Body of pancreas (tissue), 4 donors: ENCODE measurements around the gene STOX2. TPM values are rescaled to one million over a fixed set of nuclear protein-coding genes. Genes with fewer than 3 reads are reported as not detected.
"Not testable (repeated sequence)": the region's sequence is repeated elsewhere in the genome, so short reads cannot be mapped to it uniquely, and the experiment has no call there.

Experiments used
- ATAC-seq: fragments of 150-250 bp; one replicate; pipeline ENCODE4 v1.9.1; 2016
- DNase-seq, 4 donors: peaks; one replicate each; pipeline ENCODE4 v3.0.0-alpha.2; 2019
- H3K27ac ChIP-seq, 4 donors: fragments of 200-600 bp; sonication (generic); 1 replicate in 3 of 4; 2 replicates in 1 of 4; pipeline versions ENCODE4 v1.5.1 to v1.6.1; 2016 to 2019; ENCODE audit warnings: mild to moderate bottlenecking in 1 of 4, mixed read lengths in 1 of 4, moderate library complexity in 1 of 4
- H3K27me3 ChIP-seq, 2 donors: fragments of 200-600 bp; sonication (generic); one replicate each; pipeline ENCODE4 v1.6.0; 2016; ENCODE audit warnings: mild to moderate bottlenecking in 1 of 2
- H3K36me3 ChIP-seq, 2 donors: fragments of 200-600 bp; sonication (generic); replicated peaks in 1 of 2; 2 replicates each; pipeline ENCODE4 v1.5.1; 2016; ENCODE audit warnings: low read depth in 2 of 2; ENCODE audit not compliant: insufficient read depth in 1 of 2
- H3K4me1 ChIP-seq: fragments of 200-600 bp; sonication (generic); one replicate; pipeline ENCODE4 v1.6.0; 2016
- H3K4me3 ChIP-seq, 2 donors: fragments of 200-600 bp; sonication (generic); 1 replicate in 1 of 2; 2 replicates in 1 of 2; pipeline ENCODE4 v1.5.1; 2016 to 2019
- H3K9me3 ChIP-seq, 3 donors: fragments of 200-600 bp; sonication (generic); 1 replicate in 2 of 3; 2 replicates in 1 of 3; pipeline ENCODE4 v1.5.1; 2016
- CTCF ChIP-seq, 7 experiments: fragments of 450-650 bp in 4 of 7; fragments of 200-600 bp in 3 of 7; sonication (generic) in 3 of 7; IDR thresholded peaks; one replicate each; pipeline ENCODE4 v1.5.1; 2016 to 2019; ENCODE audit warnings: antibody characterized with exemption in 7 of 7
- POLR2A ChIP-seq, 3 donors: fragments of 450-650 bp; IDR thresholded peaks; one replicate each; pipeline ENCODE4 v1.6.1; 2016; ENCODE audit warnings: antibody characterized with exemption in 3 of 3, mild to moderate bottlenecking in 2 of 3
- WGBS, 2 donors: methylation state at CpG; one replicate each; pipeline ENCODE4 v1.1.5; 2017; 5-methylcytosine and 5-hydroxymethylcytosine counted together
- intact Hi-C: fragments of 100-400 bp; cut with DNase I; formaldehyde crosslinking; loops from one replicate; pipeline ENCODE4 v1.15.1; 2023
- total RNA-seq, 2 donors: library from RNA; depleted of rRNA; stranded (reverse); fragments of >200 nt; gene quantifications; one replicate each; pipeline ENCODE4 v1.1.0, GENCODE V29; 2016

The STOX2 gene
- total RNA-seq, 2 donors from 2014 or later = 15.0 to 15.8 TPM

- Histone ChIP-seq H3K27me3 (no peaks in the 10 kb centered on the region), H3K9me3 (no peaks in the 10 kb centered on the region), H3K36me3 (no peaks in the 10 kb centered on the region), H3K4me3 (no peak overlapping the region), H3K4me1 (peaks cover 4% of the 10 kb centered on the region), H3K27ac (no peak overlapping the region)
- ATAC-seq (no peak), DNase-seq (peak in 1 of 4 donors; percentile 29)
- intact Hi-C loops = no loop called here
- TF ChIP-seq CTCF (IDR thresholded peaks at IDR 0.05) = no peak
- TF ChIP-seq POLR2A (IDR thresholded peaks at IDR 0.05) = no peak
- WGBS, 2 donors = 10 to 39% methylated on average over 1 of the region's 1 CpG
These were observed 125.7 kb downstream of the STOX2 start for GRCh38 chr4:184030764-184031163.

GRCh38 chr4:184032091-184032490, 127.0 kb downstream of the STOX2 start:
- Histone ChIP-seq H3K4me3 (no peak overlapping the region), H3K27me3 (no peaks in the 10 kb centered on the region), H3K9me3 (no peaks in the 10 kb centered on the region), H3K27ac (no peak overlapping the region), H3K36me3 (no peaks in the 10 kb centered on the region), H3K4me1 (peaks cover 4% of the 10 kb centered on the region)
- ATAC-seq (no peak), DNase-seq (no peak)
- intact Hi-C loops = no loop called here
- TF ChIP-seq POLR2A (IDR thresholded peaks at IDR 0.05) = no peak
- TF ChIP-seq CTCF (IDR thresholded peaks at IDR 0.05) = no peak
- WGBS, 2 donors = 92 to 93% methylated on average over 6 of the region's 6 CpGs

GRCh38 chr4:184039963-184040383, 134.9 kb downstream of the STOX2 start:
- no peaks in the 10 kb centered on the region for H3K4me1 ChIP-seq
- ATAC-seq (no peak), DNase-seq (no peak)
- no peaks in the 10 kb centered on the region for H3K36me3 ChIP-seq
- H3K4me3 ChIP-seq = no peak overlapping the region
- WGBS, 2 donors = 29 to 75% methylated on average over 16 to 22 of the region's 22 CpGs
- no peaks in the 10 kb centered on the region for H3K9me3 ChIP-seq
- intact Hi-C loops = no loop called here
- H3K27ac ChIP-seq = no peak overlapping the region
- no peak for TF ChIP-seq POLR2A (IDR thresholded peaks at IDR 0.05)
- no peaks in the 10 kb centered on the region for H3K27me3 ChIP-seq

- TF ChIP-seq CTCF (IDR thresholded peaks at IDR 0.05) = no peak
- TF ChIP-seq POLR2A (IDR thresholded peaks at IDR 0.05) = no peak
These were observed 136.0 kb downstream of the STOX2 start for GRCh38 chr4:184041156-184041555.

GRCh38 chr4:184046148-184046547, 141.0 kb downstream of the STOX2 start:
- H3K36me3 ChIP-seq = no peaks in the 10 kb centered on the region
- WGBS, 2 donors = 57 to 64% methylated on average over 1 of the region's 1 CpG
- H3K4me1 ChIP-seq = no peaks in the 10 kb centered on the region
- H3K27me3 ChIP-seq = no peaks in the 10 kb centered on the region
- TF ChIP-seq CTCF (IDR thresholded peaks at IDR 0.05) = no peak
- no peak for TF ChIP-seq POLR2A (IDR thresholded peaks at IDR 0.05)
- H3K27ac ChIP-seq = no peak overlapping the region
- intact Hi-C loops = no loop called here
- no peak for DNase-seq
- no peaks in the 10 kb centered on the region for H3K9me3 ChIP-seq
- H3K4me3 ChIP-seq = no peak overlapping the region
- no peak for ATAC-seq

More at GRCh38 chr4:184041156-184041555, 136.0 kb downstream of the STOX2 start:
- 89 to 94% methylated on average over 10 of the region's 10 CpGs for WGBS, 2 donors
- Histone ChIP-seq H3K4me1 (no peaks in the 10 kb centered on the region), H3K4me3 (no peak overlapping the region), H3K27ac (no peak overlapping the region), H3K27me3 (no peaks in the 10 kb centered on the region), H3K9me3 (no peaks in the 10 kb centered on the region), H3K36me3 (no peaks in the 10 kb centered on the region)
- intact Hi-C loops = no loop called here
- no peak for DNase-seq
- ATAC-seq = no peak

GRCh38 chr4:184051262-184051661, 146.2 kb downstream of the STOX2 start:
- H3K27me3 ChIP-seq, intact Hi-C loops, ATAC-seq, H3K9me3 ChIP-seq, H3K36me3 ChIP-seq, H3K4me1 ChIP-seq, H3K4me3 ChIP-seq, H3K27ac ChIP-seq, DNase-seq: not testable (repeated sequence)
- 95 to 99% methylated on average over 4 of the region's 4 CpGs for WGBS, 2 donors
